ENCODE measurements around the gene PCDHB14. TPM values are rescaled to one million over a fixed set of nuclear protein-coding genes. Genes with fewer than 3 reads are reported as not detected.
"Not testable (repeated sequence)": the region's sequence is repeated elsewhere in the genome, so short reads cannot be mapped to it uniquely, and the experiment has no call there.

The PCDHB14 gene
- total RNA-seq, 4 donors from 2014 or later = 1.5 to 2.9 (median 2.4) TPM

DNA sequence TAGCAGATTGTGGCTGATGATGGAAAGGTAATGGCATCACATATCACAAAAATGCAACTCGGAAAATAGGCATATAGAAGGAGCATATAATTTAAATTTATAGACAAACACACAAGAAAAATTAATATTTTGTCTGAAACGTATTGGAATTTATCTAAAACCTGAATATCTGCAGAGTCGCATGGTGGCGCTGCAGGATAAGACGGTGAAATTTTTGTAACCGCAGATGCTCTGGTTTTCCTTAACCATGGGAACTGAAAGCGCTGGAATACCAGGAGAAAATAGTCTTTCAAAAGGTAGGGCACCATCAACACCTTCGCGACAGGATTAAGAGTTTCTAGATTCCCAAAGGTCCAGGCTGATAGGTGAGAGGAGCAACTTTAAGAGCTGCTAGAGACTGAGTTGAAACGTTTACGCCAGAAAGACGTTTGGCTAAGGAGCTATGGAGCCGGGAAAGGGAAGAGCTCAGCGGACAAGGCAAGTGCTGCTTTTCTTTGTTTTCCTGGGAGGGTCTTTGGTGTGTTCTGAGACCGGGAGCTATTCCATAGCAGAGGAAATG lies 11.0 kb downstream of the PCDHB14 start:
- no peaks in the 10 kb centered on the region for H3K36me3 ChIP-seq
- H3K9me3 ChIP-seq = peaks cover 6 to 74% (median 49%) of the 10 kb centered on the region in 3 donors
- no peak overlapping the region for H3K27ac ChIP-seq
- peak overlapping the region in 3 of 4 donors; percentile 8 to 49 (median 28) for H3K4me3 ChIP-seq
- peaks cover 0 to 14% (median 0%) of the 10 kb centered on the region in 4 donors for H3K27me3 ChIP-seq
- intact Hi-C loops (cut with DNase I) = no loop called here
- no peak for TF ChIP-seq POLR2A (IDR thresholded peaks at IDR 0.05)
- TF ChIP-seq, protein P1, sequence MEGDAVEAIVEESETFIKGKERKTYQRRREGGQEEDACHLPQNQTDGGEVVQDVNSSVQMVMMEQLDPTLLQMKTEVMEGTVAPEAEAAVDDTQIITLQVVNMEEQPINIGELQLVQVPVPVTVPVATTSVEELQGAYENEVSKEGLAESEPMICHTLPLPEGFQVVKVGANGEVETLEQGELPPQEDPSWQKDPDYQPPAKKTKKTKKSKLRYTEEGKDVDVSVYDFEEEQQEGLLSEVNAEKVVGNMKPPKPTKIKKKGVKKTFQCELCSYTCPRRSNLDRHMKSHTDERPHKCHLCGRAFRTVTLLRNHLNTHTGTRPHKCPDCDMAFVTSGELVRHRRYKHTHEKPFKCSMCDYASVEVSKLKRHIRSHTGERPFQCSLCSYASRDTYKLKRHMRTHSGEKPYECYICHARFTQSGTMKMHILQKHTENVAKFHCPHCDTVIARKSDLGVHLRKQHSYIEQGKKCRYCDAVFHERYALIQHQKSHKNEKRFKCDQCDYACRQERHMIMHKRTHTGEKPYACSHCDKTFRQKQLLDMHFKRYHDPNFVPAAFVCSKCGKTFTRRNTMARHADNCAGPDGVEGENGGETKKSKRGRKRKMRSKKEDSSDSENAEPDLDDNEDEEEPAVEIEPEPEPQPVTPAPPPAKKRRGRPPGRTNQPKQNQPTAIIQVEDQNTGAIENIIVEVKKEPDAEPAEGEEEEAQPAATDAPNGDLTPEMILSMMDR (IDR thresholded peaks at IDR 0.05) = peak in 2 of 6 experiments; percentile 14 to 17
- WGBS, 2 donors = 14 to 16% methylated on average over 15 of the region's 15 CpGs
- no peaks in the 10 kb centered on the region for H3K4me1 ChIP-seq
- no peak for DNase-seq

DNA sequence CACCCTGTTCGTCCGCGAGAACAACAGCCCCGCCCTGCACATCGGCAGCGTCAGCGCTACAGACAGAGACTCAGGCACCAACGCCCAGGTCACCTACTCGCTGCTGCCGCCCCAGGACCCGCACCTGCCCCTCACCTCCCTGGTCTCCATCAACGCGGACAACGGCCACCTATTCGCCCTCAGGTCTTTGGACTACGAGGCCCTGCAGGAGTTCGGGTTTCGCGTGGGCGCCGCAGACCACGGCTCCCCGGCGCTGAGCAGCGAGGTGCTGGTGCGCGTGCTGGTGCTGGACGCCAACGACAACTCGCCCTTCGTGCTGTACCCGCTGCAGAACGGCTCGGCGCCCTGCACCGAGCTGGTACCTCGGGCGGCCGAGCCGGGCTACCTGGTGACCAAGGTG lies 12.8 kb downstream of the PCDHB14 start:
- H3K36me3 ChIP-seq; DNase-seq; intact Hi-C loops (cut with DNase I); H3K4me1 ChIP-seq; H3K4me3 ChIP-seq; H3K27ac ChIP-seq: not testable (repeated sequence)
- peaks cover 0 to 14% (median 0%) of the 10 kb centered on the region in 4 donors for H3K27me3 ChIP-seq
- 50% methylated on average over 1 of the region's 40 CpGs; no CpG with 5 or more reads in 1 of the 2 donors for WGBS, 2 donors
- H3K9me3 ChIP-seq = peaks cover 12 to 82% (median 55%) of the 10 kb centered on the region in 3 donors

DNA sequence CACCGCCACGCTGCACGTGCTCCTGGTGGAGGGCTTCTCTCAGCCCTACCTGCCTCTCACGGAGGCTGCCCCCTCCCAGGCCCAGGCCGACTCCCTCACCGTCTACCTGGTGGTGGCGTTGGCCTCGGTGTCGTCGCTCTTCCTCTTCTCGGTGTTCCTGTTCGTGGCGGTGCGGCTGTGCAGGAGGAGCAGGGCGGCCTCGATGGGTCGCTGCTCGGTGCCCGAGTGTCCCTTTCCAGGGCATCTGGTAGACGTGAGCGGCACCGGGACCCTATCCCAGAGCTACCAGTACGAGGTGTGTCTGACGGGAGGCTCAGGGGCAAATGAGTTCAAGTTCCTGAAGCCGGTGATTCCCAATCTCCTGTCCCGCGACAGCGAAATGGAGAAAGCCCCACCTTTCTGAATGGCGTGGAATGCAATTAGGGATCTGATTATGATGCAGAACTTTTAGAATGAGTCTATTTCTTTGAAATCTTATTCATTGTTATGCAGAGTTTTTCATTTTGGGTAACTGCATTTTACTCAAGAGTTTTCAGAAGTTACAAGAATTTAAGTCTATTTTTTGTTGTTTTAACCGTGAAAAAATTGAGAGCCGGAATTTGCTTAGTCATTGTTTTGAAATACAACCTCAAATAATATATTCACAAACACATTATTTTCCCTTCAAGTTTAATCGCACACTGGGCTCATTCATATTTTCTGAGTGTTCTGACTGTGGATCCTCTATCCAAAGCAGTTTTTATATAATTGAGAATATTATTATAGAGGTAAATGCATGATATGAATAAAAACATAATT lies 13.6 kb downstream of the PCDHB14 start:
- Histone ChIP-seq H3K27ac (no peak overlapping the region), H3K4me1 (no peaks in the 10 kb centered on the region), H3K27me3 (peaks cover 0 to 14% (median 0%) of the 10 kb centered on the region in 4 donors), H3K36me3 (no peaks in the 10 kb centered on the region), H3K4me3 (peak overlapping the region in 1 of 4 donors; percentile 18), H3K9me3 (peaks cover 12 to 87% (median 63%) of the 10 kb centered on the region in 3 donors)
- intact Hi-C loops (cut with DNase I) = no loop called here
- 26 to 44% methylated on average over 8 to 19 of the region's 32 CpGs for WGBS, 2 donors
- TF ChIP-seq, protein P1 (IDR thresholded peaks at IDR 0.05) = no peak
- no peak for TF ChIP-seq POLR2A (IDR thresholded peaks at IDR 0.05)
- DNase-seq = no peak

DNA sequence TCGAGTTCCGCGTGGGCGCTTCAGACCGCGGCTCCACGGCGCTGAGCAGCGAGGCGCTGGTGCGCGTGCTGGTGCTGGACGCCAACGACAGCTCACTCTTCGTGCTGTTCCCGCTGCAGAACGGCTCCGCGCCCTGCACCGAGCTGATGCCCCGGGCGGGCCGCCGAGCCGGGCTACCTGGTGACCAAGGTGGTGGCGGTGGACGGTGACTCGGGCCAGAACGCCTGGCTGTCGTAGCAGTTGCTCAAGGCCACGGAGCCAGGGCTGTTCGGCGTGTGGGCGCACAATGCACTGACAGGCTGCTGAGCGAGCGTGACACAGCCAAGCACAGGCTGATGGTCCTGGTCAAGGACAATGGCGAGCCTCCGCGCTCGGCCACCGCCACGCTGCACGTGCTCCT lies 18.4 kb downstream of the PCDHB14 start:
- TF ChIP-seq, protein P1 (IDR thresholded peaks at IDR 0.05) = no peak
- no peak for TF ChIP-seq POLR2A (IDR thresholded peaks at IDR 0.05)
- Histone ChIP-seq H3K9me3 (peaks cover 6 to 99% (median 74%) of the 10 kb centered on the region in 3 donors), H3K36me3 (no peaks in the 10 kb centered on the region), H3K4me1 (no peaks in the 10 kb centered on the region), H3K4me3 (no peak overlapping the region), H3K27me3 (peaks cover 0 to 5% (median 0%) of the 10 kb centered on the region in 4 donors), H3K27ac (no peak overlapping the region)
- no CpG with 5 or more reads among the region's 43 CpGs for WGBS, 2 donors
- intact Hi-C loops (cut with DNase I) = no loop called here
- no peak for DNase-seq

DNA sequence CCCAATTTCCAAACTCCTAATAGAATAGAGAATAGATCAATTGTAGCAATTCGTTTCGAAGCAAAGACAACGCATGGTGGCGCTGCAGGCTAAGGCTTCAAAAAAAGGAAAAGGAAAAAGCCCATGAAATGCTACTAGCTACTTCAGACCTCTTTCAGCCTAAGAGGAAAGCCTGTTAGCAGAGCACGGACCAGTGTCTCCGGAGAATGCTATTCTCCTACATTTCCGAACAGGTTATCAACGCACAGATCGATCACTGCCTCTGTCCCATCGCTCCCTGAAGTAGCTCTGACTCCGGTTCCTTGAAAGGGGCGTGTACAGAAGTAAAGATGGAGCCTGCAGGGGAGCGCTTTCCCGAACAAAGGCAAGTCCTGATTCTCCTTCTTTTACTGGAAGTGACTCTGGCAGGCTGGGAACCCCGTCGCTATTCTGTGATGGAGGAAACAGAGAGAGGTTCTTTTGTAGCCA lies 22.1 kb downstream of the PCDHB14 start, which contains the start of gene PCDHB15:
TSS of gene PCDHB15 (plus strand) at position 146 of the 468 bp plus-strand sequence. CDS start at position 330, 184 bp downstream.
- Histone ChIP-seq H3K4me3 (peak within 1 kb of the TSS in 2 of 4 donors; percentile 25 to 43), H3K27me3 (no peaks in the 10 kb centered on the region), H3K36me3 (no peaks in the 10 kb centered on the region), H3K27ac (no peak within 1 kb of the TSS), H3K9me3 (peaks cover 4 to 99% (median 86%) of the 10 kb centered on the region in 3 donors), H3K4me1 (no peaks in the 10 kb centered on the region)
- no peak for DNase-seq
- intact Hi-C loops (cut with DNase I) = no loop called here
- 9 to 12% methylated on average over 13 to 16 of the region's 16 CpGs for WGBS, 2 donors
- TF ChIP-seq, protein P1 (IDR thresholded peaks at IDR 0.05) = peak in 1 of 6 experiments; percentile 26
- no peak for TF ChIP-seq POLR2A (IDR thresholded peaks at IDR 0.05)

DNA sequence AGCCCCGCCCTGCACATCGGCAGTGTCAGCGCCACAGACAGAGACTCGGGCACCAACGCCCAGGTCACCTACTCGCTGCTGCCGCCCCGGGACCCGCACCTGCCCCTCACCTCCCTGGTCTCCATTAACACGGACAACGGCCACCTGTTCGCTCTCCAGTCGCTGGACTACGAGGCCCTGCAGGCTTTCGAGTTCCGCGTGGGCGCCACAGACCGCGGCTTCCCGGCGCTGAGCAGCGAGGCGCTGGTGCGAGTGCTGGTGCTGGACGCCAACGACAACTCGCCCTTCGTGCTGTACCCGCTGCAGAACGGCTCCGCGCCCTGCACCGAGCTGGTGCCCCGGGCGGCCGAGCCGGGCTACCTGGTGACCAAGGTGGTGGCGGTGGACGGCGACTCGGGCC lies 23.8 kb downstream of the PCDHB14 start:
- H3K36me3 ChIP-seq; DNase-seq; H3K4me3 ChIP-seq; intact Hi-C loops (cut with DNase I); H3K27me3 ChIP-seq; H3K27ac ChIP-seq; H3K4me1 ChIP-seq: not testable (repeated sequence)
- 40 to 95% methylated on average over 9 to 12 of the region's 42 CpGs for WGBS, 2 donors
- peaks cover 0 to 99% (median 83%) of the 10 kb centered on the region in 3 donors for H3K9me3 ChIP-seq

DNA sequence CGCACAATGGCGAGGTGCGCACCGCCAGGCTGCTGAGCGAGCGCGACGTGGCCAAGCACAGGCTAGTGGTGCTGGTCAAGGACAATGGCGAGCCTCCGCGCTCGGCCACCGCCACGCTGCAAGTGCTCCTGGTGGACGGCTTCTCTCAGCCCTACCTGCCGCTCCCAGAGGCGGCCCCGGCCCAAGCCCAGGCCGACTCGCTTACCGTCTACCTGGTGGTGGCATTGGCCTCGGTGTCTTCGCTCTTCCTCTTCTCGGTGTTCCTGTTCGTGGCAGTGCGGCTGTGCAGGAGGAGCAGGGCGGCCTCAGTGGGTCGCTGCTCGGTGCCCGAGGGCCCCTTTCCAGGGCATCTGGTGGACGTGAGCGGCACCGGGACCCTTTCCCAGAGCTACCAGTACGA lies 24.3 kb downstream of the PCDHB14 start:
- H3K4me1 ChIP-seq; H3K27ac ChIP-seq; H3K36me3 ChIP-seq; H3K27me3 ChIP-seq; DNase-seq; H3K4me3 ChIP-seq; intact Hi-C loops (cut with DNase I): not testable (repeated sequence)
- H3K9me3 ChIP-seq = peaks cover 0 to 99% (median 87%) of the 10 kb centered on the region in 3 donors
- 62 to 66% methylated on average over 4 to 8 of the region's 34 CpGs for WGBS, 2 donors
